Measurements from ENCODE around the gene ZC3H7A. TPM values are rescaled to one million over a fixed set of nuclear protein-coding genes. Genes with fewer than 3 reads are reported as not detected.

Gene ZC3H7A
- total and polyA plus RNA-seq, 2 of the 13 experiments (the other 11 are each of a cell fraction or from before 2014, with no cell fraction given) = 29.2 to 36.8 TPM

- no peak for TF ChIP-seq ARID3A (IDR thresholded peaks at IDR 0.05; ENCODE audit: low read depth, low read length)
- no peak; the same call in 1 of the 2 replicates for TF ChIP-seq ZNF710 (CRISPR knock-in tag; IDR thresholded peaks at IDR 0.05; ENCODE audit: borderline replicate concordance)
- TF ChIP-seq RFX5 (IDR thresholded peaks at IDR 0.05; ENCODE audit: low read depth, low read length) = no peak
- 0 out of 2 replicates have a peak, but pooled peaks have one; percentile 64 for TF ChIP-seq SMYD3 (CRISPR knock-in tag; IDR thresholded peaks at IDR 0.05)
- no peak for TF ChIP-seq ZNF672 (CRISPR knock-in tag; IDR thresholded peaks at IDR 0.05)
- TF ChIP-seq IRF2 (CRISPR knock-in tag; IDR thresholded peaks at IDR 0.05) = no peak
- TF ChIP-seq ZGPAT (CRISPR knock-in tag; IDR thresholded peaks at IDR 0.05) = no peak
- TF ChIP-seq IKZF5 (CRISPR knock-in tag; IDR thresholded peaks at IDR 0.05) = no peak
- TF ChIP-seq JARID2 (CRISPR knock-in tag; IDR thresholded peaks at IDR 0.05; ENCODE audit: insufficient replicate concordance) = no peak
- no peak for TF ChIP-seq MEF2D (CRISPR knock-in tag; IDR thresholded peaks at IDR 0.05)
- TF ChIP-seq FOXK1 (CRISPR knock-in tag; IDR thresholded peaks at IDR 0.05; ENCODE audit: borderline replicate concordance, low read depth) = no peak
- TF ChIP-seq TRIM24 (CRISPR knock-in tag; IDR thresholded peaks at IDR 0.05) = no peak
- no peak for TF ChIP-seq SP4 (CRISPR knock-in tag; IDR thresholded peaks at IDR 0.05)
- no peak for TF ChIP-seq ZNF720 (CRISPR knock-in tag; IDR thresholded peaks at IDR 0.05)
- TF ChIP-seq CBX1 (IDR thresholded peaks at IDR 0.05; ENCODE audit: low read depth) = no peak
- TF ChIP-seq KAT8 (CRISPR knock-in tag; IDR thresholded peaks at IDR 0.05) = no peak
- TF ChIP-seq ZNF296 (CRISPR knock-in tag; conservative IDR thresholded peaks at IDR 0.05) = no peak
- TF ChIP-seq MXD1 (CRISPR knock-in tag; IDR thresholded peaks at IDR 0.05) = no peak
These were observed 37.8 kb downstream of the ZC3H7A start (continued) for GRCh38 chr16:11759163-11759834.

All from HepG2 (cell line).